OCI-LY7 (cell line): ENCODE measurements around the gene GLI3. TPM values are rescaled to one million over a fixed set of nuclear protein-coding genes. Genes with fewer than 3 reads are reported as not detected.

Experiments
- BruUV-seq: library from RNA; stranded (reverse); fragments of 400-500 nt; replicated peaks from 2 replicates; lab custom pipeline; 2021; lab: Mats Ljungman, UMichigan
- CTCF ChIA-PET: fragments of 300-600 bp; sonication (Branson Sonifier 250); formaldehyde crosslinking; loops from one replicate; lab custom pipeline; 2022; ENCODE audit warnings: antibody characterized with exemption; ENCODE audit not compliant: unreplicated experiment; lab: Charles Lee
- POLR2A ChIA-PET: fragments of 300-600 bp; sonication (Branson Sonifier 250); formaldehyde crosslinking; loops from one replicate; lab custom pipeline; 2022; ENCODE audit warnings: antibody characterized with exemption; lab: Charles Lee
- DNase-seq: peaks from one replicate; pipeline ENCODE4 v3.0.0-alpha.2; 2015; ENCODE audit warnings: low spot score
- H2AFZ ChIP-seq: fragments of 200-600 bp; sonication (generic), shearing (Covaris generic); 2 replicates; pipeline ENCODE4 v1.6.1; 2014; ENCODE audit warnings: mild to moderate bottlenecking, antibody characterized with exemption, low read length, moderate library complexity
- H3K27ac ChIP-seq: fragments of 200-600 bp; sonication (generic); 2 replicates; pipeline ENCODE4 v1.5.1; 2014; ENCODE audit warnings: mixed run types, low read depth, mild to moderate bottlenecking, moderate library complexity, low read length, inconsistent platforms; ENCODE audit not compliant: poor library complexity, severe bottlenecking
- H3K36me3 ChIP-seq: fragments of 200-600 bp; sonication (generic); 2 replicates; pipeline ENCODE4 v1.6.1; 2014; ENCODE audit warnings: mild to moderate bottlenecking, antibody characterized with exemption, low read length, moderate library complexity, mixed read lengths; ENCODE audit not compliant: insufficient read depth
- H3K4me1 ChIP-seq: fragments of 200-600 bp; sonication (generic); 2 replicates; pipeline ENCODE4 v1.5.1; 2014; ENCODE audit warnings: mild to moderate bottlenecking, low read length; ENCODE audit not compliant: insufficient read depth, poor library complexity, severe bottlenecking
- H3K4me2 ChIP-seq: fragments of 200-600 bp; sonication (generic); 2 replicates; pipeline ENCODE4 v1.6.1; 2014; ENCODE audit warnings: mild to moderate bottlenecking, low read length
- H3K4me3 ChIP-seq: fragments of 200-600 bp; sonication (generic); 2 replicates; pipeline ENCODE4 v1.5.1; 2014; ENCODE audit warnings: mild to moderate bottlenecking, low read depth, low read length; ENCODE audit not compliant: poor library complexity, severe bottlenecking
- H3K79me2 ChIP-seq: fragments of 200-600 bp; sonication (generic); 2 replicates; pipeline ENCODE4 v1.6.1; 2016; ENCODE audit warnings: low read depth, mild to moderate bottlenecking, low read length, moderate library complexity, mixed read lengths; ENCODE audit not compliant: insufficient read depth
- H3K9me2 ChIP-seq: fragments of 200-600 bp; sonication (generic); 2 replicates; pipeline ENCODE4 v1.6.1; 2016; ENCODE audit warnings: mild to moderate bottlenecking, low read length, mixed read lengths; ENCODE audit not compliant: insufficient read depth
- H3K9me3 ChIP-seq: fragments of 200-600 bp; sonication (generic); 2 replicates; pipeline ENCODE4 v1.6.1; 2014; ENCODE audit warnings: mild to moderate bottlenecking, mixed run types, low read length, mixed read lengths
- H4K20me1 ChIP-seq: fragments of 200-600 bp; sonication (generic); 2 replicates; pipeline ENCODE4 v1.6.1; 2014; ENCODE audit warnings: mild to moderate bottlenecking, antibody characterized with exemption, low read length, moderate library complexity, mixed read lengths; ENCODE audit not compliant: insufficient read depth
- EZH2phosphoT487 ChIP-seq: fragments of 200-600 bp; sonication (generic); IDR thresholded peaks from 2 replicates; pipeline ENCODE4 v1.6.1; 2018; ENCODE audit warnings: low read depth, borderline replicate concordance, mild to moderate bottlenecking, mixed run types, antibody characterized with exemption, low read length, moderate library complexity, mixed read lengths
- intact Hi-C: fragments of 100-400 bp; cut with micrococcal nuclease; formaldehyde crosslinking; loops from one replicate; pipeline ENCODE4 v1.10.0; 2022; ENCODE audit not compliant: unreplicated experiment
- total RNA-seq, 2 experiments: library from RNA; depleted of rRNA in 1 of 2; stranded (reverse); fragments of >200 nt in 1 of 2; shearing (Covaris generic) in 1 of 2; gene quantifications; 2 replicates each; pipeline ENCODE4 v1.2.3, GENCODE V29; 2014 to 2022
- TF ChIP-seq, protein P1 (sequence below): fragments of 200-600 bp; sonication (generic); conservative IDR thresholded peaks from 2 replicates; pipeline ENCODE4 v1.5.1; 2014; ENCODE audit warnings: mild to moderate bottlenecking, antibody characterized with exemption, low read length, moderate library complexity, mixed read lengths

The GLI3 gene
- total RNA-seq, 2 experiments from 2014 or later, result not detected

DNA sequence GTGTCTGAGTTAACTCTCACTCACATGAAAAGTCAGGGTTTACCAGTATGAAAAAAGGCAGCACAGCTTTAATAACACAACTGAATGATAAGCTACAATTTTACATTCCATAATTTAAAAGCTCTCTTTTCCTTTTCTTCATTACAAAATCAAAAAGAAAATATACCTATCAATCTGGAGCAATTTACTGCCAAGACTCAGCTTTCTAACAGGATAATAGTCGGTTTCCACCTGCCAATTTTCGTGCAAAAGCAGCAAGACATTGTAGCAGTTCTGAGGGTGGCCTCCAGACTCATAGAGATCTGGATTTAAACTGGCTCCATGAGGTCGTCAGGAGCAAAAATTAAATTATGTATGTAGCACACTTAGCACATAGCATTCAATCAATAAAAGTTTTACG lies 191.0 kb downstream of the GLI3 start:
- Histone ChIP-seq H3K79me2 (no peaks in the 10 kb centered on the region), H3K27ac (no peak overlapping the region), H3K9me2 (no peaks in the 10 kb centered on the region), H3K36me3 (no peaks in the 10 kb centered on the region), H3K4me3 (no peak overlapping the region), H3K4me2 (no peak overlapping the region), H2AFZ (no peak overlapping the region), H3K9me3 (no peaks in the 10 kb centered on the region), H4K20me1 (no peaks in the 10 kb centered on the region), H3K4me1 (no peaks in the 10 kb centered on the region)
- DNase-seq, result no peak
- TF ChIP-seq, protein P1, sequence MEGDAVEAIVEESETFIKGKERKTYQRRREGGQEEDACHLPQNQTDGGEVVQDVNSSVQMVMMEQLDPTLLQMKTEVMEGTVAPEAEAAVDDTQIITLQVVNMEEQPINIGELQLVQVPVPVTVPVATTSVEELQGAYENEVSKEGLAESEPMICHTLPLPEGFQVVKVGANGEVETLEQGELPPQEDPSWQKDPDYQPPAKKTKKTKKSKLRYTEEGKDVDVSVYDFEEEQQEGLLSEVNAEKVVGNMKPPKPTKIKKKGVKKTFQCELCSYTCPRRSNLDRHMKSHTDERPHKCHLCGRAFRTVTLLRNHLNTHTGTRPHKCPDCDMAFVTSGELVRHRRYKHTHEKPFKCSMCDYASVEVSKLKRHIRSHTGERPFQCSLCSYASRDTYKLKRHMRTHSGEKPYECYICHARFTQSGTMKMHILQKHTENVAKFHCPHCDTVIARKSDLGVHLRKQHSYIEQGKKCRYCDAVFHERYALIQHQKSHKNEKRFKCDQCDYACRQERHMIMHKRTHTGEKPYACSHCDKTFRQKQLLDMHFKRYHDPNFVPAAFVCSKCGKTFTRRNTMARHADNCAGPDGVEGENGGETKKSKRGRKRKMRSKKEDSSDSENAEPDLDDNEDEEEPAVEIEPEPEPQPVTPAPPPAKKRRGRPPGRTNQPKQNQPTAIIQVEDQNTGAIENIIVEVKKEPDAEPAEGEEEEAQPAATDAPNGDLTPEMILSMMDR, result no peak
- no peak for TF ChIP-seq EZH2phosphoT487
- intact Hi-C loops, result no loop called here
- BruUV-seq, result no TSS peak
- POLR2A ChIA-PET, result interaction anchor here (0.5 to 1.8 kb wide), 2 partner anchors 11 to 591 kb away, joined by 3 to 4 read pairs; no protein-coding TSS in a partner anchor
- CTCF ChIA-PET, result no interaction called here

- intact Hi-C loops, result no loop called here
Observed at GRCh38 chr7:42039921-42040320, 197.1 kb downstream of the GLI3 start.

GRCh38 chr7:42035210-42035609 lies 201.8 kb downstream of the GLI3 start:
- Histone ChIP-seq H3K4me3 (no peak overlapping the region), H3K36me3 (no peaks in the 10 kb centered on the region), H3K9me3 (no peaks in the 10 kb centered on the region), H3K4me2 (no peak overlapping the region), H3K9me2 (no peaks in the 10 kb centered on the region), H3K27ac (no peak overlapping the region), H2AFZ (no peak overlapping the region), H3K79me2 (no peaks in the 10 kb centered on the region), H4K20me1 (no peaks in the 10 kb centered on the region), H3K4me1 (peaks cover 8% of the 10 kb centered on the region)
- CTCF ChIA-PET, result no interaction called here
- TF ChIP-seq, protein P1, result no peak
- no peak for TF ChIP-seq EZH2phosphoT487
- POLR2A ChIA-PET, result interaction anchor here (0.7 to 1.3 kb wide), 3 partner anchors 9 to 15 kb away, joined by 3 to 4 read pairs (median 3); no protein-coding TSS in a partner anchor
- intact Hi-C loops, result no loop called here
- BruUV-seq, result no TSS peak
- DNase-seq, result no peak

More at GRCh38 chr7:42039921-42040320, 197.1 kb downstream of the GLI3 start:
- Histone ChIP-seq H2AFZ (no peak overlapping the region), H3K9me2 (no peaks in the 10 kb centered on the region), H4K20me1 (no peaks in the 10 kb centered on the region), H3K4me1 (peaks cover 8% of the 10 kb centered on the region), H3K4me2 (no peak overlapping the region), H3K4me3 (no peak overlapping the region), H3K27ac (no peak overlapping the region), H3K36me3 (no peaks in the 10 kb centered on the region), H3K9me3 (no peaks in the 10 kb centered on the region), H3K79me2 (no peaks in the 10 kb centered on the region)
- ChIA-PET CTCF (no interaction called here), POLR2A (no interaction called here)
- TF ChIP-seq, protein P1, result no peak
- TF ChIP-seq EZH2phosphoT487, result no peak
- no TSS peak for BruUV-seq
- DNase-seq, result no peak
